Thoracic aorta (tissue), 2 donors: ENCODE data around the gene SIGLEC14. TPM values are rescaled to one million over a fixed set of nuclear protein-coding genes. Genes with fewer than 3 reads are reported as not detected.
A peak's percentile ranks its signal among the peaks of the same experiment; 100 is the strongest.

Experiments
- ATAC-seq: fragments of 150-250 bp; one replicate; pipeline ENCODE4 v1.8.0; 2017; ENCODE audit warnings: low read depth; ENCODE audit not compliant: insufficient number of reproducible peaks, low FRiP score
- DNase-seq: peaks from one replicate; pipeline ENCODE4 v3.0.0-alpha.2; 2020; ENCODE audit warnings: low spot score
- H3K27ac ChIP-seq, 2 donors: fragments of 200-600 bp; sonication (generic); 1 replicate in 1 of 2; 2 replicates in 1 of 2; pipeline ENCODE4 v1.5.1; 2016; ENCODE audit warnings: mild to moderate bottlenecking in 2 of 2, moderate library complexity in 2 of 2
- H3K27me3 ChIP-seq: fragments of 200-600 bp; sonication (generic); replicated peaks from 2 replicates; pipeline ENCODE4 v1.6.0; 2016; ENCODE audit warnings: mild to moderate bottlenecking; ENCODE audit not compliant: insufficient read depth
- H3K36me3 ChIP-seq: fragments of 200-600 bp; sonication (generic); one replicate; pipeline ENCODE4 v1.5.1; 2016
- H3K4me1 ChIP-seq, 2 donors: fragments of 200-600 bp; sonication (generic); 1 replicate in 1 of 2; 2 replicates in 1 of 2; pipeline versions ENCODE4 v1.5.1 to v1.6.0; 2016; ENCODE audit warnings: low read depth in 2 of 2, mild to moderate bottlenecking in 1 of 2; ENCODE audit not compliant: control insufficient read depth in 1 of 2
- H3K4me3 ChIP-seq: fragments of 200-600 bp; sonication (generic); 2 replicates; pipeline ENCODE4 v1.5.1; 2016; ENCODE audit warnings: mild to moderate bottlenecking
- H3K9me3 ChIP-seq: fragments of 200-600 bp; sonication (generic); 2 replicates; pipeline ENCODE4 v1.5.1; 2016
- CTCF ChIP-seq: fragments of 200-600 bp; sonication (generic); IDR thresholded peaks from one replicate; pipeline ENCODE4 v1.5.1; 2019; ENCODE audit warnings: antibody characterized with exemption
- total RNA-seq, 2 donors: library from RNA; depleted of rRNA; stranded (reverse); fragments of >200 nt; gene quantifications; one replicate each; pipeline versions ENCODE4 v1.1.0 to v1.2.3, GENCODE V29; 2016

SIGLEC14 gene
- total RNA-seq, 2 donors from 2014 or later, result 4.6 to 12.6 TPM

- peak within 1 kb of the TSS; percentile 85 for H3K4me3 ChIP-seq
These were observed 46.6 kb upstream of the SIGLEC14 start, which contains the start of gene SPACA6 for GRCh38 chr19:51693260-51693659. TSS of gene SPACA6 (plus strand) at chr19:51693330. CDS start at chr19:51693527, 197 bp downstream.

GRCh38 chr19:51692468-51692867 is 45.8 kb upstream of the SIGLEC14 start:
- H3K27me3 ChIP-seq, result no peaks in the 10 kb centered on the region
- ATAC-seq (no peak), DNase-seq (no peak)
- peak overlapping the region; percentile 85 for H3K4me3 ChIP-seq
- TF ChIP-seq CTCF, result no peak
- peaks cover 13 to 46% of the 10 kb centered on the region in 2 donors for H3K4me1 ChIP-seq
- peak overlapping the region; percentile 46 to 97 for H3K27ac ChIP-seq
- no peaks in the 10 kb centered on the region for H3K9me3 ChIP-seq
- H3K36me3 ChIP-seq, result peaks cover 10% of the 10 kb centered on the region

More at GRCh38 chr19:51693260-51693659, 46.6 kb upstream of the SIGLEC14 start, which contains the start of gene SPACA6:
- Histone ChIP-seq H3K27me3 (no peaks in the 10 kb centered on the region), H3K9me3 (no peaks in the 10 kb centered on the region), H3K27ac (peak within 1 kb of the TSS; percentile 46 to 97), H3K4me1 (peaks cover 10 to 38% of the 10 kb centered on the region in 2 donors), H3K36me3 (peaks cover 10% of the 10 kb centered on the region)
- no peak for TF ChIP-seq CTCF
- no peak for ATAC-seq
- no peak for DNase-seq

- peaks cover 17 to 52% of the 10 kb centered on the region in 2 donors for H3K4me1 ChIP-seq
- H3K27ac ChIP-seq, result peak overlapping the region; percentile 90 to 97
- peak overlapping the region; percentile 85 for H3K4me3 ChIP-seq
- ATAC-seq (no peak), DNase-seq (no peak)
- peaks cover 4% of the 10 kb centered on the region for H3K36me3 ChIP-seq
- H3K27me3 ChIP-seq, result no peaks in the 10 kb centered on the region
- no peaks in the 10 kb centered on the region for H3K9me3 ChIP-seq
- TF ChIP-seq CTCF, result no peak
These were observed 45.2 kb upstream of the SIGLEC14 start for GRCh38 chr19:51691584-51692428.

- H3K36me3 ChIP-seq, result peaks cover 4% of the 10 kb centered on the region
- peak overlapping the region; percentile 90 to 97 for H3K27ac ChIP-seq
- H3K27me3 ChIP-seq, result no peaks in the 10 kb centered on the region
- no peak for TF ChIP-seq CTCF
- H3K4me3 ChIP-seq, result peak overlapping the region; percentile 85
- no peak for ATAC-seq
- no peaks in the 10 kb centered on the region for H3K9me3 ChIP-seq
- H3K4me1 ChIP-seq, result peaks cover 17 to 55% of the 10 kb centered on the region in 2 donors
- DNase-seq, result no peak
These were observed 44.5 kb upstream of the SIGLEC14 start for GRCh38 chr19:51691074-51691583.

- peaks cover 17 to 55% of the 10 kb centered on the region in 2 donors for H3K4me1 ChIP-seq
- no peak for DNase-seq
These were observed 43.9 kb upstream of the SIGLEC14 start for GRCh38 chr19:51690454-51691073.

More at GRCh38 chr19:51690454-51691073, 43.9 kb upstream of the SIGLEC14 start:
- Histone ChIP-seq H3K4me3 (peak overlapping the region; percentile 85), H3K36me3 (peaks cover 3% of the 10 kb centered on the region), H3K27me3 (no peaks in the 10 kb centered on the region), H3K27ac (peak overlapping the region; percentile 90 to 97), H3K9me3 (no peaks in the 10 kb centered on the region)
- no peak for TF ChIP-seq CTCF
- peak; percentile 46 for ATAC-seq
